ENCODE measurements around the gene TOP2B.

Gene TOP2B

DNA sequence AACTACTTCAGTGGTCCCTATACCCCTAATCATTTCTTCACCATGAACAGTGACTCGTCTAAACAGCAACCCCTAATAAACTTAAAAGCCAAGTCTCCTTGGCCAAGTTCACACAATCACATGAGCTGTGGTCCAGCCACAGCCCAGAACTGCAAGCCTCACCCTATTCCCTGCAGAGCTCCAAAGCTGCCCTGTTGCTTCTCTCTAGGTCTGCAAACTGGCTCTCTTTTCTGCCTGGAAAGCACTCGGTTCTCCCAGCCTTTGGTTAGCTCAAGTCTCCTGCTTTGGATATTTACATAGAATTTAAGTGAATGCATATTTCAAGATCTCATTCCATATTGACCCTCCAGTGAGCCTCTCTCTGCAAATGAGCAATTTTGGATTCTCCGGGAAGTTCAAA lies 107.0 kb downstream of the TOP2B start:
- H3K4me3 ChIP-seq (replicated peaks; ENCODE audit: low read depth, low read length): no peak overlapping the region
- no peak for DNase-seq (ENCODE audit: low read depth)
- TF ChIP-seq, protein P1, sequence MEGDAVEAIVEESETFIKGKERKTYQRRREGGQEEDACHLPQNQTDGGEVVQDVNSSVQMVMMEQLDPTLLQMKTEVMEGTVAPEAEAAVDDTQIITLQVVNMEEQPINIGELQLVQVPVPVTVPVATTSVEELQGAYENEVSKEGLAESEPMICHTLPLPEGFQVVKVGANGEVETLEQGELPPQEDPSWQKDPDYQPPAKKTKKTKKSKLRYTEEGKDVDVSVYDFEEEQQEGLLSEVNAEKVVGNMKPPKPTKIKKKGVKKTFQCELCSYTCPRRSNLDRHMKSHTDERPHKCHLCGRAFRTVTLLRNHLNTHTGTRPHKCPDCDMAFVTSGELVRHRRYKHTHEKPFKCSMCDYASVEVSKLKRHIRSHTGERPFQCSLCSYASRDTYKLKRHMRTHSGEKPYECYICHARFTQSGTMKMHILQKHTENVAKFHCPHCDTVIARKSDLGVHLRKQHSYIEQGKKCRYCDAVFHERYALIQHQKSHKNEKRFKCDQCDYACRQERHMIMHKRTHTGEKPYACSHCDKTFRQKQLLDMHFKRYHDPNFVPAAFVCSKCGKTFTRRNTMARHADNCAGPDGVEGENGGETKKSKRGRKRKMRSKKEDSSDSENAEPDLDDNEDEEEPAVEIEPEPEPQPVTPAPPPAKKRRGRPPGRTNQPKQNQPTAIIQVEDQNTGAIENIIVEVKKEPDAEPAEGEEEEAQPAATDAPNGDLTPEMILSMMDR (IDR thresholded peaks at IDR 0.05; ENCODE audit: low read length, missing control alignments): no peak

DNA sequence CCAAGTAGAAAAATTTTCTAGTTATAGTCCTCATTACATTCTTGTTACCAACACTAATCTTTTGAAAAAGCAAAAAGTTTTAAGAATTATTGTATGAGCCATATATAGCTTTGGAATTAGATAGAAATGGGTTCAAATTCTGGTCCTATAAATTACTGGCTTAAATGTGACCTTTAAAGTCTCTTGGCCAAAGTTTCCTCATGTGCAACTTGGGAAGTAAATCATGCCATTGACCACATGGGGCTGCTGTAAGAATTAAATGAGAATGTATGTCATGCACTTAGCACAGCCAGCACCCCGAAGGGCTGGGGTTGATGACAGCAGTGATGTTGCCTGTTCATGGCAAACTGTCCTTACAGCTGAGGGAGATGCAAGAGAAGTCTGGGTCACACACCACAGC lies 108.3 kb downstream of the TOP2B start:
- TF ChIP-seq, protein P1 (IDR thresholded peaks at IDR 0.05; ENCODE audit: low read length, missing control alignments): no peak
- no peak for DNase-seq (ENCODE audit: low read depth)
- H3K4me3 ChIP-seq (replicated peaks; ENCODE audit: low read depth, low read length): no peak overlapping the region

DNA sequence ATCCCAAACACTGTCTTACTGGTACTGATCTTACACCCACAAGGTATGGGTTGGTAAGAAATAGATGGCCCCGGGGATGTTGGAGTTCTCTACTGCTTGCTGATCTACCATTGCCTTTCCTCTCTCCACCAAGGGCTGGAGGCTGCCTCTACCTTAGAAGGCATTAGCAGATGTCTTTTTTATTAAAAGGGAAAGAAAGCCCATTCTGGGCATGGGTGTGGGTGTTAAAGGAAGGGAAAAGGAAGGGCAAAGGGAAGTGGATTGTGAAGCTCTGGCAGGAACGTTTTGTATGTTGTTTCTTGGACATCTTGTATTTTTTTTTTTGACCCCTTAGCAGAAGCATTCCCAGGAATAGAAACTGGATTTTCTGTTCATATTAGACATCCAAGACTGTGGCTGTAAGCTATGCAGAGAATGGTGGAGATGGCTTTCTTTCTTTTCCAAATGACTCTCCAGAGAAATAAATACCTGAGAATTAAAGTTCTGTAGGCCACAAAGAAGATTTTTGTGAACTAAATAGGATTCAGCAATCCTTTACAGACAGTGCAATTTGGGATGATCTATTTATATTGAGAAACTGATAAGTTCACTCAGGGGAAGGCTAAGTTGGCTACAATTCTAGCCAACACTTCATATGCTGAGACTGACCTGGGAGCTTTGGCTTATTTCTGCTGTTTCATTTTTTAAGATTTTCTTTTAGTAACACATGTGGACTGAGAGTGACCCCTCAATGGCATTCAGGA lies 108.8 kb downstream of the TOP2B start:
- H3K4me3 ChIP-seq (replicated peaks; ENCODE audit: low read depth, low read length): no peak overlapping the region
- DNase-seq (ENCODE audit: low read depth): no peak
- TF ChIP-seq, protein P1 (IDR thresholded peaks at IDR 0.05; ENCODE audit: low read length, missing control alignments): no peak

DNA sequence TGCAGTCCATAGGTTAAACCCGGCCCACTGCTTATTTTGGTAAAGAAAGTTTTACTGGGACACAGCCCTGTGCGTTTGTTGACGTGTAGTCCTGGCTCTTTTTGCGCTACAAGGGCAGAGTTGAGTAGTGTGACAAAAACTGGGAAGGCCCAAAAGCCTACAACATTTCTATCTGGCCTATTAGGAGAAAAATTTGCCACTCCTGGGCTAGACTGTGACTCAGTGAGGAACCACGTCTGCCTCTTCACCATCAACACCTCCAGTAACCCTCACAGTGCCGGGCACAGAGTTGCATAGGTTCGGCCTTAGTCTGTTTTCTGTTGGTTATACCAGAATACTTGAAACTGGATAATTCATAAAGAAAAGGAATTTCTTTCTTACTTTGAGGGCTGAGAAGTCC lies 110.3 kb downstream of the TOP2B start:
- no peak for DNase-seq (ENCODE audit: low read depth)
- H3K4me3 ChIP-seq (replicated peaks; ENCODE audit: low read depth, low read length): no peak overlapping the region
- TF ChIP-seq, protein P1 (IDR thresholded peaks at IDR 0.05; ENCODE audit: low read length, missing control alignments): no peak

DNA sequence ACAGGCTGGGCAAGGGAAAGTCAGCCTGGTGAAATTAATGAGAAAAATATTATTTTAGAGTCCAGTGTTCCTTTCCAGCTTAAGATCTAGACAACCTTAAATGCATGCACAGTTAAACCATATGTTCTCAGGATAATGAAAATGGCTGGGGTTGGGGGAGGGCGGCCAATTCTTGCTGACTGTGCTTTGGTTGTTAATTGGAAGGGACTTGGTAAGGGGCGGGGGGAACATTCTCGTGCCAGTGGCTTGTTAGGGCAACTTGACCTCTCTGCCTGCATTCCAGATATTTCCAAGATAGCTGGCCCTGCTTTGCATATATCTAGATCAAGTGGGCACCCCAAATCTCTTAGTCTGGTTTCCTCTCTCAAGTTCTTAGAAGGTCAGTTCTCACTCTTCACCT lies 112.5 kb downstream of the TOP2B start:
- TF ChIP-seq, protein P1 (IDR thresholded peaks at IDR 0.05; ENCODE audit: low read length, missing control alignments): no peak

DNA sequence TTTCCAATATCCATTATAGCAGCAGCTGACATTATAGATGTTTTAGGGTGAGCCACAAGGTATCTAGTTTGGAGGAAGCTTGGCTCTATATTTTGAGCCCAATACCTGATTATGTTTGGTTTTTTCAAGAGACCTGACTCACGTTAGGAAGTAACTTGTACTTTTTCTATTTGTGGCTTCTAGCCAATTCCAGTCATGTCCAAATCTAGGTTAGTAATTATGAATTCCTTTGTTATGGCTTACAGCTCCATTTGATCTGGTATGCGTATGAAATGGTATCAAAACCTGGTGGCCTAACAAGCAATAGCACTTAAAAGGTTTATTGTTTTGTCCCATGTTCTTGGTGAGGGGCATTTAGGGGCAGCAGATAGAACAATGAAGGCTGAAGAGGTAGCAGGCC lies 115.9 kb downstream of the TOP2B start:
- no peak overlapping the region for H3K4me3 ChIP-seq (replicated peaks; ENCODE audit: low read depth, low read length)
- DNase-seq (ENCODE audit: low read depth): peak; percentile 15
- TF ChIP-seq, protein P1 (IDR thresholded peaks at IDR 0.05; ENCODE audit: low read length, missing control alignments): no peak

More for the DNA sequence above, 112.5 kb downstream of the TOP2B start:
- H3K4me3 ChIP-seq (replicated peaks; ENCODE audit: low read depth, low read length): no peak overlapping the region
- no peak for DNase-seq (ENCODE audit: low read depth)
